SK-N-SH (cell line): Measurements from ENCODE around the gene KRT26. TPM values are rescaled to one million over a fixed set of nuclear protein-coding genes. Genes with fewer than 3 reads are reported as not detected.

Source experiments
- polyA plus RNA-seq, 3 experiments: library from polyadenylated mRNA; depleted of rRNA; stranded (reverse); fragments of >200 nt; gene quantifications; 2 replicates each; pipeline ENCODE4 v1.2.3, GENCODE V29; 2012

Gene KRT26
- polyA plus RNA-seq, 1 of the 3 experiments (the other 2 are of a cell fraction) = not detected

Other genes starting within 250 kb of the KRT26 start
- gene CCR7, start 206.7 kb downstream of the KRT26 start, polyA plus RNA-seq (2012; rRNA removed) = not detected in 2 replicates
- gene SMARCE1, start 124.4 kb downstream of the KRT26 start, polyA plus RNA-seq (2012; rRNA removed) = 45.9 and 54.2 TPM in 2 replicates
- gene KRT222, start 107.0 kb downstream of the KRT26 start, polyA plus RNA-seq (2012; rRNA removed) = not detected in 2 replicates
- not detected in 2 replicates for gene KRT24, start 68.4 kb downstream of the KRT26 start, polyA plus RNA-seq (2012; rRNA removed)
- gene KRT25, start 16.9 kb downstream of the KRT26 start, polyA plus RNA-seq (2012; rRNA removed) = not detected in 2 replicates
- gene KRT27, start 10.3 kb upstream of the KRT26 start, polyA plus RNA-seq (2012; rRNA removed) = not detected in 2 replicates
- not detected in 2 replicates for gene KRT28, start 27.8 kb upstream of the KRT26 start, polyA plus RNA-seq (2012; rRNA removed)
- 17.1 and 31.6 TPM in 2 replicates for gene KRT10, start 50.4 kb upstream of the KRT26 start, polyA plus RNA-seq (2012; rRNA removed)
- gene KRT12, start 95.0 kb upstream of the KRT26 start, polyA plus RNA-seq (2012; rRNA removed) = not detected in 2 replicates
- not detected in 2 replicates for gene KRT20, start 113.0 kb upstream of the KRT26 start, polyA plus RNA-seq (2012; rRNA removed)
- not detected in 2 replicates for gene KRT23, start 165.4 kb upstream of the KRT26 start, polyA plus RNA-seq (2012; rRNA removed)
- gene KRT39, start 194.7 kb upstream of the KRT26 start, polyA plus RNA-seq (2012; rRNA removed) = not detected in 2 replicates
- not detected in 2 replicates for gene KRT40, start 212.1 kb upstream of the KRT26 start, polyA plus RNA-seq (2012; rRNA removed)
- not detected in 2 replicates for gene KRTAP3-3, start 222.0 kb upstream of the KRT26 start, polyA plus RNA-seq (2012; rRNA removed)
- not detected in 2 replicates for gene KRTAP3-2, start 227.7 kb upstream of the KRT26 start, polyA plus RNA-seq (2012; rRNA removed)
- gene KRTAP3-1, start 236.9 kb upstream of the KRT26 start, polyA plus RNA-seq (2012; rRNA removed) = not detected in 2 replicates